Activated CD4-positive, CD25-positive, alpha-beta regulatory T cell treated with anti-CD3 and anti-CD28 coated beads, Interleukin-2, amount 50 U/mL, for 24 hours (primary cell): ENCODE measurements around the gene PDLIM5.

ENCODE experiments used
- ATAC-seq, 2 donors: fragments of 150-1000 bp; cut with Tn5 transposase; one replicate each; pipeline ENCODE4 v1.10.0; 2021; ENCODE audit warnings: mild to moderate bottlenecking in 1 of 2, moderate library complexity in 1 of 2

The PDLIM5 gene

GRCh38 chr4:94566420-94566819 lies 114.7 kb downstream of the PDLIM5 start:
- ATAC-seq = no peak

- no peak for ATAC-seq
These were observed 116.1 kb downstream of the PDLIM5 start for GRCh38 chr4:94567811-94568210.

GRCh38 chr4:94570558-94570957 lies 118.8 kb downstream of the PDLIM5 start:
- ATAC-seq = no peak

- ATAC-seq = no peak
These were observed 119.6 kb downstream of the PDLIM5 start for GRCh38 chr4:94571298-94571697.

- no peak for ATAC-seq
These were observed 120.0 kb downstream of the PDLIM5 start for GRCh38 chr4:94571715-94572114.

- ATAC-seq = no peak
These were observed 122.3 kb downstream of the PDLIM5 start for GRCh38 chr4:94574050-94574449.

- ATAC-seq = no peak
These were observed 122.9 kb downstream of the PDLIM5 start for GRCh38 chr4:94574616-94575015.

- no peak for ATAC-seq
These were observed 123.9 kb downstream of the PDLIM5 start for GRCh38 chr4:94575652-94576051.

- no peak for ATAC-seq
These were observed 124.5 kb downstream of the PDLIM5 start for GRCh38 chr4:94576210-94576609.

- ATAC-seq = no peak
These were observed 125.4 kb downstream of the PDLIM5 start for GRCh38 chr4:94577136-94577535.

GRCh38 chr4:94578195-94578594 lies 126.5 kb downstream of the PDLIM5 start:
- no peak for ATAC-seq

GRCh38 chr4:94581766-94582165 lies 130.0 kb downstream of the PDLIM5 start:
- ATAC-seq = no peak

- no peak for ATAC-seq
These were observed 130.8 kb downstream of the PDLIM5 start for GRCh38 chr4:94582517-94582916.

GRCh38 chr4:94583914-94584641 lies 132.3 kb downstream of the PDLIM5 start:
- ATAC-seq = no peak

- no peak for ATAC-seq
These were observed 137.4 kb downstream of the PDLIM5 start for GRCh38 chr4:94588896-94589693.

- ATAC-seq = no peak
These were observed 138.8 kb downstream of the PDLIM5 start for GRCh38 chr4:94590493-94590892.

- ATAC-seq = no peak
These were observed 139.5 kb downstream of the PDLIM5 start for GRCh38 chr4:94591289-94591688.

- ATAC-seq = no peak
These were observed 143.3 kb downstream of the PDLIM5 start for GRCh38 chr4:94595013-94595412.

GRCh38 chr4:94595880-94596483 lies 144.2 kb downstream of the PDLIM5 start:
- no peak for ATAC-seq

- no peak for ATAC-seq
These were observed 147.0 kb downstream of the PDLIM5 start for GRCh38 chr4:94598758-94599157.

GRCh38 chr4:94603170-94603747 lies 151.5 kb downstream of the PDLIM5 start:
- no peak for ATAC-seq

GRCh38 chr4:94605241-94605805 lies 153.6 kb downstream of the PDLIM5 start:
- ATAC-seq = no peak

GRCh38 chr4:94610145-94610544 lies 158.4 kb downstream of the PDLIM5 start:
- no peak for ATAC-seq
